K562 (cell line): ENCODE data around the gene ATRIP. TPM values are rescaled to one million over a fixed set of nuclear protein-coding genes. Genes with fewer than 3 reads are reported as not detected.

Experiments used
- BHLHE40 ChIP-seq: IDR thresholded peaks from 2 replicates; pipeline ENCODE4 v1.6.1; 2011; ENCODE audit warnings: low read length, improper control_type of control experiment
- OTX1 ChIP-seq: fragments of 450-650 bp; formaldehyde crosslinking; IDR thresholded peaks from 2 replicates; pipeline ENCODE4 v1.4.0; 2022; ENCODE audit warnings: mild to moderate bottlenecking
- RAD21 ChIP-seq, 2 experiments: fragments of 250-450 bp in 1 of 2; fragments of 450-650 bp in 1 of 2; sonication (Bioruptor Pico) in 1 of 2; formaldehyde crosslinking in 1 of 2; IDR thresholded peaks in 1 of 2; conservative IDR thresholded peaks in 1 of 2; 2 replicates each; pipeline versions ENCODE4 v1.4.0 to v1.8.0; 2020 to 2022; ENCODE audit warnings: mild to moderate bottlenecking in 2 of 2, moderate library complexity in 1 of 2
- polyA plus RNA-seq, 8 experiments: library from polyadenylated mRNA; depleted of rRNA in 4 of 8; stranded (reverse) in 5 of 8; unstranded in 3 of 8; fragments of >200 nt; fragmentation: Nextera tagmentation in 2 of 8; fragmentation: Illumina TruSeq in 1 of 8; extraction: Ambion mirVana in 2 of 8; extraction: Trizol in 1 of 8; gene quantifications; 2 replicates each; pipeline versions ENCODE4 v1.2.1 to v1.2.3, GENCODE V29; 2011 to 2014; ENCODE audit warnings: inconsistent platforms in 1 of 8, missing spikeins in 1 of 8
- total RNA-seq, 7 experiments: library from RNA; depleted of rRNA in 6 of 7; stranded (reverse); fragments of >200 nt in 6 of 7; fragmentation: Illumina TruSeq in 2 of 7; extraction: Trizol in 2 of 7; gene quantifications; 2 replicates each; pipeline versions ENCODE4 v1.2.1 to v1.2.3, GENCODE V29; 2011 to 2021; ENCODE audit warnings: low replicate concordance in 1 of 7
- TF ChIP-seq, protein P1 (sequence below), 2 experiments: fragments of 450-650 bp; formaldehyde crosslinking in 1 of 2; IDR thresholded peaks; 2 replicates each; pipeline versions ENCODE4 v1.4.0 to v1.6.1; 2014 to 2020; ENCODE audit warnings: mild to moderate bottlenecking in 2 of 2, borderline replicate concordance in 1 of 2, low read depth in 1 of 2

ATRIP gene
- total and polyA plus RNA-seq, 9 of the 15 experiments (the other 6 are each of a cell fraction or from before 2014, with no cell fraction given): 1.7 to 15.7 (median 10.5) TPM

- TF ChIP-seq BHLHE40: 0 out of 2 replicates have a peak, but pooled peaks have one; percentile 13
- peak; percentile 37 to 72 for TF ChIP-seq RAD21 (CRISPR knock-in tag; conservative IDR thresholded peaks at IDR 0.05 in 1 of 2, IDR thresholded peaks at IDR 0.05 in 1 of 2)
- TF ChIP-seq, protein P1, sequence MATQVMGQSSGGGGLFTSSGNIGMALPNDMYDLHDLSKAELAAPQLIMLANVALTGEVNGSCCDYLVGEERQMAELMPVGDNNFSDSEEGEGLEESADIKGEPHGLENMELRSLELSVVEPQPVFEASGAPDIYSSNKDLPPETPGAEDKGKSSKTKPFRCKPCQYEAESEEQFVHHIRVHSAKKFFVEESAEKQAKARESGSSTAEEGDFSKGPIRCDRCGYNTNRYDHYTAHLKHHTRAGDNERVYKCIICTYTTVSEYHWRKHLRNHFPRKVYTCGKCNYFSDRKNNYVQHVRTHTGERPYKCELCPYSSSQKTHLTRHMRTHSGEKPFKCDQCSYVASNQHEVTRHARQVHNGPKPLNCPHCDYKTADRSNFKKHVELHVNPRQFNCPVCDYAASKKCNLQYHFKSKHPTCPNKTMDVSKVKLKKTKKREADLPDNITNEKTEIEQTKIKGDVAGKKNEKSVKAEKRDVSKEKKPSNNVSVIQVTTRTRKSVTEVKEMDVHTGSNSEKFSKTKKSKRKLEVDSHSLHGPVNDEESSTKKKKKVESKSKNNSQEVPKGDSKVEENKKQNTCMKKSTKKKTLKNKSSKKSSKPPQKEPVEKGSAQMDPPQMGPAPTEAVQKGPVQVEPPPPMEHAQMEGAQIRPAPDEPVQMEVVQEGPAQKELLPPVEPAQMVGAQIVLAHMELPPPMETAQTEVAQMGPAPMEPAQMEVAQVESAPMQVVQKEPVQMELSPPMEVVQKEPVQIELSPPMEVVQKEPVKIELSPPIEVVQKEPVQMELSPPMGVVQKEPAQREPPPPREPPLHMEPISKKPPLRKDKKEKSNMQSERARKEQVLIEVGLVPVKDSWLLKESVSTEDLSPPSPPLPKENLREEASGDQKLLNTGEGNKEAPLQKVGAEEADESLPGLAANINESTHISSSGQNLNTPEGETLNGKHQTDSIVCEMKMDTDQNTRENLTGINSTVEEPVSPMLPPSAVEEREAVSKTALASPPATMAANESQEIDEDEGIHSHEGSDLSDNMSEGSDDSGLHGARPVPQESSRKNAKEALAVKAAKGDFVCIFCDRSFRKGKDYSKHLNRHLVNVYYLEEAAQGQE (IDR thresholded peaks at IDR 0.05; ENCODE audit: borderline replicate concordance): peak; percentile 61; the same call in 1 of the 2 replicates
- TF ChIP-seq, protein P1 (CRISPR knock-in tag; IDR thresholded peaks at IDR 0.05; ENCODE audit: low read depth): no peak
- no peak for TF ChIP-seq OTX1
These were observed 60.9 kb downstream of the ATRIP start (continued) for GRCh38 chr3:48507256-48508061.
